HG03354 (cell line): ENCODE data around the gene CDY1.
"Not testable (repeated sequence)": the region's sequence is repeated elsewhere in the genome, so short reads cannot be mapped to it uniquely, and the experiment has no call there.

Source experiments
- ATAC-seq: cut with Tn5 transposase; IDR thresholded peaks from one replicate; pipeline ENCODE4 v1.9.1; 2021; ENCODE audit warnings: mild to moderate bottlenecking; ENCODE audit not compliant: unreplicated experiment, poor library complexity, severe bottlenecking

CDY1 gene

DNA sequence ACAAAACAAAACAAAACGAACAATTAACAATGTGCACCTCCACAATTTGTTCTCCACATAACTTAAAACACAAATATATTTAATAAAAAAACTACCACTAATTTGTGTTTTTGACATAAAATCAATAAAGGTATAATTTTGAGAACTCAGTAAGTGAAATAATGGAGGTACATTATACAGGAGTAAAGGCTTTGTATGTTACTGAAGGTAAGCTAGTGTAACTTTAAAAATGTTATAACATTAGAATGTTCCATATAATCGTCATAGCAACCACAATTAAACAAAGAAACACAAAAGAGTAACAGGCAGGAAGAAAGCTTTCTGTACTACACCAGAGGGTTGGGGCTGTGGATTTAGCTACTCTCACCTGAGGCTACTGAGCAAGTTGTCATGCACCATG is at the start of gene CDY1:
CDY1 (plus strand) TSS at position 301 of the 400 bp plus-strand sequence. CDS start 326 bp downstream, outside the sequence.
- not testable (repeated sequence) for ATAC-seq

DNA sequence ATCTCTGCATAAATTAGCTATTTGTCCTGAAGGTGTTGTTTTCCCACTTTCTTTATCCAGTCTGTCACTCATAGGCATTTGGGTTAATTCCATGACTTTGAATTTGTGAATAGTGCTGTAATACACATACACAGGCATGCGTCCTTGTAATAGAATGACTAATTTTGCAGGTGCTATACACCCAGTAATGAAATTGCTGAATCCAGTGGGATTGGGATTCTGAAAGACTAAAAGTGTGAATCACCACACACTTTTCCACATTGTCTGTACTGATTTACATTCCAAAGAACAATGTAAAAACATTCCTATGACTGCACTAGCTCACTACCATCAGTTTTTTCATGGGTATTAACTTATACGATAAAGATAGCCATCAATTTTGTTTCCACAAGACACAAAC is 28.6 kb upstream of the CDY1 start:
- not testable (repeated sequence) for ATAC-seq

GRCh38 chrY:25620209-25620608 is 1.7 kb upstream of the CDY1 start:
- ATAC-seq, result not testable (repeated sequence)

GRCh38 chrY:25626524-25626923 is 4.6 kb downstream of the CDY1 start:
- not testable (repeated sequence) for ATAC-seq

- ATAC-seq, result not testable (repeated sequence)
Measured at GRCh38 chrY:25630383-25631112, 8.6 kb downstream of the CDY1 start.

DNA sequence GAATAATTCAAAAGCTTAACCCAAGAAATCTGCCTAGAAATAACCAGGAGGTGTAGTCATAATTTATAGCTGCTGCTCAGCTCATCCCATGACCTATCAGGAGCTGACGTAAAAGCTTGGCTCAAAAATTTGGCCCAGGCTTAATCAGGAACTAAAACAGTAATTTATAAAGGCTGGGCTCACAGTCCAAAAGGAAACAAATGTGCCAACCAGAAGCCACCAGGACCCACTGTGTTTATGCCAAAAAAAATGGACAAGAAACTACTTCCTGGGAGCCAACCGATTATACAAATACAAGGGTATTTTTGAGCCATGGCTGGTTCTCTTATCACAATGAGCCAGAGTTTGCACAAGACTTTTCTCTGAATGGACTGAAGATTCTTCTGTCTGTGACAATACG is 17.9 kb downstream of the CDY1 start:
- not testable (repeated sequence) for ATAC-seq

GRCh38 chrY:25643024-25643915 is 21.4 kb downstream of the CDY1 start:
- not testable (repeated sequence) for ATAC-seq
